ENCODE results near the gene ATP5MG.
"Not testable (repeated sequence)": the region's sequence is repeated elsewhere in the genome, so short reads cannot be mapped to it uniquely, and the experiment has no call there.

ATP5MG gene, protein sequence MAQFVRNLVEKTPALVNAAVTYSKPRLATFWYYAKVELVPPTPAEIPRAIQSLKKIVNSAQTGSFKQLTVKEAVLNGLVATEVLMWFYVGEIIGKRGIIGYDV

DNA sequence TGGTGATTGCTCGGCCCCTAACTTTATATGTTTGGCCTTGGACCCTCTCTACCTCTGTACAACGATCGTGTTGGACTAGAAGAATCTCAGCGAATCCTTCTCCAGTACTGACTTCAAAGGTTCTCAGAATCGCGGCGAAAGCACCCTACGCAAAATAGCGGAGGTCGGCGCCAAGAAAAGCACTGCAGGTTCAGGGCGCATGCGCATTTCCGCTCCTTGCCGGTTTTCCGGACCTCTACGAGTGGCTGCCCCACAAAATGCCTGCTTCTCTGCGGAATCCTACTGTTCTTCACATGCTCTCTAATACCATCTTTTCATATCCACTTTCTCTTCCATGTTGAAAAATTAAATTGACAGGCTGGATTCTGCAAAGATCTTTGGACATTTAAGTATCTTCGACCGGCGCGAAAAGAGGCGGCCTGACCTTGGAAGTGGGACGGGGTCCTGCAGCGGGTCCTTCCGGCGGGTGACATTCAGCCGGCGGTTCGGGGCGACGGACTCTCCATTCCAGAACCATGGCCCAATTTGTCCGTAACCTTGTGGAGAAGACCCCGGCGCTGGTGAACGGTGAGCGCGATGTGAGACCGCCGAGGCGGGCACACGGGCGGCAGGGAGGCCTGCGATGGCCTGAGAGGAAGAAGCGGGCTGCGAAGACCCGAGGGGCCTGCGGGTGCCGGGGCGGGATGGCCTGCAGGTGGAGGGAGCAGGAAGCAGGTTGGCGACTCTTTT, at the start of gene ATP5MG:
Gene ATP5MG, plus strand, starts transcription at position 456 of the 729 bp plus-strand sequence. Its CDS starts 60 bp downstream, at position 516.
- DNase-seq: peak; percentile 92

DNA sequence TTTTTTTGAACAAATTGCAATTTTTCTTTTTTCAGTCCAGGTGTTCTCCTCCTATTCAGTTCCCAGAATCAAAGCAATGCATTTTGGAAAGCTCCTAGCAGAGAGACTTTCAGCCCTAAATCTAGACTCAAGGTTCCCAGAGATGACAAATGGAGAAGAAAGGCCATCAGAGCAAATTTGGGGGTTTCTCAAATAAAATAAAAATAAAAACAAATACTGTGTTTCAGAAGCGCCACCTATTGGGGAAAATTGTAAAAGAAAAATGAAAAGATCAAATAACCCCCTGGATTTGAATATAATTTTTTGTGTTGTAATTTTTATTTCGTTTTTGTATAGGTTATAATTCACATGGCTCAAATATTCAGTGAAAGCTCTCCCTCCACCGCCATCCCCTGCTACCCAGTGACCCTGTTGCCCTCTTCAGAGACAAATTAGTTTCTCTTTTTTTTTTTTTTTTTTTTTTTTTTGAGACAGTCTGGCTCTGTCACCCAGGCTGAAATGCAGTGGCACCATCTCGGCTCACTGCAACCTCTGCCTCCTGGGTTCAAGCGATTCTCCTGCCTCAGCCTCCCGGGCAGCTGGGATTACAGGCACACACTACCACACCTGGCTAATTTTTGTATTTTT, 48.2 kb upstream of the ATP5MG start:
- peak; percentile 9 for DNase-seq

DNA sequence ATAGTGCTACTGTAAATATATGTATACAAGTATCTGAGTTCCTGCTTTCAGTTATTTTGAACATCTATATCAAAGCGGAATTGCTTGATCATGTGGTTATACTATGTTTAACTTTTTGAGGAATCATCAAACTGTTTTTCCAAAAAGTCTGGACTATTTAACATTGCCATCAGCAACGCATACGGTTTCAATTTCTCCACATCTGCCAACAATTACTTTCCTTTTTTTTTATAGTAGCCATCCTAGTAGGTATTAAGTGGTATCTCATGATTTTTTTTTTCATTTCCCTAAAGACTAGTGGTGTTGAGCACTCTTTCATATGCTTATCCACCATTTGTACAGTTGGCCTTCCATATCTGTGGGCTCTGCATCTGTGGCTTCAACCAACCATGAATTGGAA, 43.3 kb upstream of the ATP5MG start:
- DNase-seq: no peak

DNA sequence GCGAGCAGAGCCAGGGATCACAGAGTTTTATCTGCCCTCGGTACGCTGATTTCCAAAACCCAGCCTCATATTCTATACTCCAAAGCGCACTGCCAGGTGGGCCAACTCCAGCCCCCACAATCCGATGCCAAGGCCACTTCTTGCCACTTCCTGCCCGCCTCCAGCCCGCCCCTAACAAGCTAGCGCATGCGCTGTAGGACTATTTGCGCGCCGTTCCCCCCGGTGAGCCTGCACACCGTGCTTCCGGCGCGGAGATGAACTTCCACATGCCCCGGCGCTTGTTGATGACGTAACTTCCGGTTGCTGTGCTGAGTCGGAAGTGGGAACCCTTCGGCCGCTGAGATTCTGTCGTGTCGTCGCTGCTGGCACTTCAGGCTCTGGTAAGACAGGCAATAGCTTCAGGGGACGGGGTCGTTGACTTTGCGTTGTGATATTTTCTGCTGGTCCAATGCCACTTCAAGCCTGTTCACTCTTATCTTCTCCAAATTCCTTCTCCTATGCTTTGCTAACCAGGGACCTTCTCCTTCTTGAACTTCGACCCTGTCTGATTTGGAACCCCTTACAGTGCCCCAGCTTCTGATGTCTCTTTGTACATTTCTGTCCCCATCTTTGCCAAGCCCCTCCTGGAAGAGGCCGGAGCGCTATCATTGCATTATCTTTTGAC, 42.0 kb upstream of the ATP5MG start, which contains the start of gene UBE4A:
Gene UBE4A, plus strand, starts transcription at position 306 of the 664 bp plus-strand sequence. CDS start 5,481 bp downstream, outside the sequence.
- peak; percentile 57 for DNase-seq

DNA sequence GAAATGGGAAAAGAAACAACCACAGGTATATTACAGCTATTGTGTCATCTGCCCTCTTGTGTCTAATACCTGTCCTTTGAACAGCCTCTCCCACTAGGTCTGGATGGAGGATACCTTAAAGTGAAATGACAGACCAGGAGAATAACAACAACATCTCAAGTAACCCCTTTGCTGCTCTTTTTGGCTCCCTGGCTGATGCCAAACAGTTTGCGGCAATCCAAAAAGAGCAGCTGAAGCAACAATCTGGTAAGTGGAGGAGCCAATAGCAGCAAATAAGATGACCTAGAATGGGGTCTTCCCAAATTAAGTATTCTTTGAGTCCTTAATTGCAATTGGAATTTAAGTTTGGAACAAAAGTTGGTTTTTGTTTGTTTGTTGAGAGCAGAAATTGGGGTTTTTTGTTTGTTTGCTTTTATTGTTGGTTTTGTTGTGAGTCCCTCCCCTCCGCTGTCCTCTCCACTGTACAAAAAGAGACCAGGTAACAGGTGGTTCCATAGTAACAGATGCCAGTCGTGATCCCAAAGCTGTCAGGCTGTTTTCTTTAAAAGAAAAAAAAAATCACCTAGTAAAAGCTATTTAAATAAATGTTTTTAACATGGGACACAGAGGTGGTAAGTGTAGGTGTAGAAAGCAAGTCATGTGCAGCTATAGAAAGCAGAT, 36.3 kb upstream of the ATP5MG start:
- DNase-seq: no peak

DNA sequence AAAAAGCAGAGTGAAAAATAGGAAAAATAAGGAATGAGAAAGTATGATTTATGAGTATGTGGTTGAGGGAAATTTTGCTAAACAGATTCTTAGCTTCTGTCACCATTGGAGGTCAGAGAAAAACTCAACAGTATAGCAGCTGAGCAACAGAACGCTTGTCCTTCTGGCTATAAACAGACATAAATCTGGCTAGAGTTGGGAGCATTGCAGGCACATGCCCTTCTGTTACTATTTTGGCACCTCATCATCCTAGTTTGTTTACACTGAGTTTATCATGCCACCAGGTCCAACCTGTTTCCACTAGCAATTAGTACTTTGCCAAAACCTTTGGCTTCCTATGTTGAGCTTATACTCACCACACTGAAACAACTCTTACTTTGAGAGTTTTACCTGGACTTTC, 35.1 kb upstream of the ATP5MG start:
- DNase-seq: no peak

DNA sequence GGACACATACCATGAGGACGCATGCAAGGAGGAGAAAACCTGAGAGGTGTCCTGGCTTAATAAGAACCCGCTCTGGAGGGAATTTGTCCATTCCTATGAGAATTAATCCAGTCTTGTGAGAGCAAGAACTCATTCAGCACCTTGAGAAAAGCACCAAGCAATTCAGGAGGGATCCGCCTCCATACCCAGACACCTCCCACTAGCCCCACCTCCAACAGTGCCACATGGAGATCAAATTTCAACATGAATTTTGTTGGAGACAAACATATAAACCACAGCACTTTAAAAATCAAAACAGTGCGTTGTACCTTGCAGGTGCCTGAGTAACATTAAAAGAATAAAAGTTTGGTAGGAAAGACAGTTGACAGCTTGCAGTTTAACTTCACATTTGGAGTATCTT, 30.6 kb upstream of the ATP5MG start:
- no peak for DNase-seq

DNA sequence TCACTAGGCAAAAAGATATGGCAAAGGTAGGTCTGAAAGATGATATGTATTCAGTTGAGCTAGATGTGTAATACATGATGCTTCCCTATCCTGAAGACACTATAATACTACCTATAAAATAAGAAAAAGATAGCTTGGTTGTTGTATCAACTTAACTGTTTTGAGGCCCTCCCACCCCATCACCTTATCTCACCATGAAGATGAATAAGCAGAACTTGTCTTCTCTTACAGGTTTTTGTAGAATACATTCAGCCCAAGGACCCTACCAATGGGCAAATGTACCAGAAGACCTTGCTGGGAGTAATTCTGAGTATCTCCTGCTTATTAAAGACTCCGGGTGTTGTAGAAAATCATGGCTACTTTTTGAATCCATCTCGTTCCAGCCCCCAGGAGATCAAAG, 28.1 kb upstream of the ATP5MG start:
- DNase-seq: no peak

DNA sequence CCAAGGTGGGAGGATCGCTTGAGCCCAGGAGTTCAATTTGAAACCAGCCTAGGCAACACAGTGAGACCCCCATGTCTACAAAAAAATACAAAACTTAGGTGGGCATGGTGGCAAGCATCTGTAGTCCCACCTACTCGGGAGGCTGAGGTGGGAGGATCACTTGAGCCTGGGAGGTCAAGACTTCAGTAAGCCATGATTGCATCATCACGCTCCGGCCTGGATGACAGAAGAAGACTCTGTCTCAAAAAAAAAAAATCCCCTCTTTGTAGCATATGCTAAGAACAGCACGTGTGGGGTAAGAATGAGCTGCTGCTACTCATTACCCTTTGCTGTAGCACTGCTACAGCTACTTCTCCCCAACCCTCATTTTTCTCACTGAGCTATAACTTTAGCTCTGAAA, 27.5 kb upstream of the ATP5MG start:
- DNase-seq: no peak

DNA sequence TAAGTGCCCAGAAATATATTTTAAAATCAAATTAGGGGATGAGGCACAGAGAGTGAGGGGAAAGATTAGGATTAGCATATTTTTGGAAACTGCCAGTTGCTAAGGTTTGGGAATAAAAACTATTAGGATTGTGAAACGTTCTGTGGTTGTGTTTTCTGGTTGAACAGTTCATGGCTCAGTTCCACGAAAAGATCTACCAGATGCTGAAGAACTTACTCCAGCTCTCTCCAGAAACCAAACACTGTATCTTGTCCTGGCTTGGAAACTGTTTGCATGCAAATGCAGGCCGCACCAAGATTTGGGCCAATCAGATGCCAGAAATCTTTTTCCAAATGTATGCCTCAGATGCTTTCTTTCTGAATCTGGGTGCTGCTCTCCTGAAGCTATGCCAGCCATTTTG, 26.7 kb upstream of the ATP5MG start:
- DNase-seq: no peak

DNA sequence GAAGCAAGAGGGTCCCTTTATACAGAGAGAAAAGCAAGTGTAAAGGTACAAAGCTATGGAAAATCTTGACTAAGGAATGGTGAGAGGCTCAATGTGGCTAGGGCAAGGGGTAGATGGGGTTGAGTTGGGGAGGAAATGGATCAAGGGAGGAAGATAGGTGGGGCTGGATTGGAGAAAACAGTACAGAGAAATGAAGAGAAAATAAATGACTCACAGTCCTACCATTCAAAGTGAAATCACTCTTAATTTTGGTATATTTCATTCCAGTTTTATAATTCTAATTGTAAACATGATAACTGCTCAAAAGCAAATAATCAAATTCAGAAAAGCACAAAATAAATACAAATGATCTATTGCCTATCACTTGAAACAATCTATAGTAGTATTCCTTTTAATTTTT, 25.4 kb upstream of the ATP5MG start:
- DNase-seq: no peak

DNA sequence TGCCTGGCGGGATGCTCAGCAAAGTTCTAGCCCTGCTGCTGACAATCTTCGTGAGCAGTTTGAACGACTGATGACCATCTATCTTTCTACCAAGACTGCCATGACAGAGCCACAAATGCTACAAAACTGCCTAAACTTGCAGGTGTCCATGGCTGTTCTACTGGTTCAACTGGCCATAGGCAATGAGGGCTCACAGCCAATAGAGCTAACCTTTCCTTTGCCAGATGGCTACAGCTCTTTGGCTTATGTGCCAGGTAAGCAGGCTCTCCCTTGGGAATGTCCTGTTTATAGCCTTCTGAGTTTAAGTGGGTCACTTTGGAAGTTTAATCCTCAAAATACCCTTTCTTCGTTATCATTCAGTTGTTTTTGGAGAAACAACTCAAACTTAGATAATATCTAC, 21.9 kb upstream of the ATP5MG start:
- no peak for DNase-seq

DNA sequence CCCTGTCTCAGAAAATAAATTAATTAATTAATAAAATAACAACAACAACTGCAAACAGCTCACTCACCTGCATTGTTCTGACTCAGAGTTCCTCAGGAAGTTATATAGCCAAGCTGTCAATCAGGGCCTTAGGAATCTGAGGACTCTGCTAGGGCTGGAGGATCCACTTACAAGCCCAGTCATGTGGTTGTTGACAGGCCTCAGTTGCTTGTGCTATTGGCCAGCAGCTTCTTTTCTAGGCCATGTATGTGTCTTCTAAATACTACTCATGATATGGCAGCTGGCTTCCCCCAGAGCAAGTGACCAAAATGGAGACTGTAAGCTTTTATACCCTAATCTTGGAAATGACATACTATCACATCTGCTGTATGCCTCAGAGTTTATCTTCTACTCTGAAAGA, 20.8 kb upstream of the ATP5MG start:
- no peak for DNase-seq

DNA sequence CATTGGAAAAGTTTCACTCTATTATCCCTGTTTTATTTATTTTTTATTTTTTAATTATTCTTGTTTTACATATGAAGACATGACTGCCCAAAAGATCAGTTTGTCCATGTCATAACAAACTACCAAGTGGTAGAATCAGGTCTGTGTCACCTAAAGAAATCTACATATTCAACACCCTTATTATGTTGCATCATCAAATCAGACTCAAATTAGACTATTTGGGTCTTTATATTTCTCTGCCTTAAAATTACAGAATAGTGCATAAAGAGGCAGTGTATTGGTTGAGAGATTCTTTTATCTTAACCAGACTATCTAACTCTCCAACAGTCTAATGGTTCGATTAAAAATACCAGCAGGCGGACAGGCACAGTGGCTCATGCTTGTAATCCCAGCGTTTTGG, 18.5 kb upstream of the ATP5MG start:
- no peak for DNase-seq

DNA sequence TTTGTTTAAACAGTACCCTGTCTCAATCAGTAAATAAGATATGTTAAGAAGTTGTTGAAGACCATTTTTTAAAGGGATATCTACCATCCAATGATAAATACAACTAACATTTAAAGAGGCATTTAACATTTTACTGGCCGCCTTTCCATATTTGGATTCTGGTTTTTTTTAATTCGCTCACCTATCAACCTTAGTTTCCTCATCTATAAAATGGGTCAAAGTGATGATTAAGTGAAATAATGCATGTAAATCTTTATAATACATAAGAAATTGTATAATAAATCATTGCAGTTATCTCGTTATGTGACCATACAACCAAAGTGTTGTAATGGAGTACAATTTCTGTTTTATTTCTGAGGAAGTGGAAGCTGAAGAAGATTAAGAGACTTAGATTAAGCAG, 17.7 kb upstream of the ATP5MG start:
- DNase-seq: no peak

DNA sequence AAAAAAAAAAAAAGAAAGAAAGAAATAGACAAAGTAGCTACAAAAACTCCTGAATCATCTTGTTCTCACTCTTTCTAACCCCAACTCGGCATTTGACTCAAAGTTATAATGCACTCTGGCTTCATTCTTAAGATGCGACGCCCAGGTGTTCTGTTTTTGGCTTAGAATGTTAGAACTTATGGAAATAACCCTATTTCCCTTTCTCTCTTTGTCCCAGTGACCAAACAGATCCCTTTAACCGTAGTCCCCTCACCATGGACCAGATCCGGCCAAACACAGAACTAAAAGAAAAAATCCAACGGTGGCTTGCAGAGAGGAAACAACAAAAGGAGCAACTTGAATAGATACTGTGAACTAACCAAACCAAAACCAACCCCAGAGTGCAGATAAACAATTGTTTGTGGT, 5.3 kb upstream of the ATP5MG start:
- DNase-seq: no peak

DNA sequence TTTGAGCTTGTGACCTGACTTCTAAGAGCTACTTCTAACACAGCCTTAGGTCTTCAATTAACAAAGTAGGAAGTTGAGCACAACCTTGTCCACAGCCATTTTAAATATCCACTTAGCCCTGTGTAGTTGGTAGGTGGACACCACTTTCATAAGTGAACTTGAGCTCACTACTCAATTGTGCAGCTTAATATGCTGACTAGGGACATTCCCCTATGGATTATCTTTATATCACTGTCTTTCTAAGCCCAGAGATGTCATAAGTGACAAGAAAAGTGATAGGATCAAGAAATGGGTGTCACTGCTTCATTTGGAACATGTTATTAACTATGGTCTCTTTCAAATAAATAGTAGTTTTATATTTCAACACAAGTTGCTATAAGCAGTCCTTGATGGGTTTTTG, 4.0 kb upstream of the ATP5MG start:
- DNase-seq: no peak

DNA sequence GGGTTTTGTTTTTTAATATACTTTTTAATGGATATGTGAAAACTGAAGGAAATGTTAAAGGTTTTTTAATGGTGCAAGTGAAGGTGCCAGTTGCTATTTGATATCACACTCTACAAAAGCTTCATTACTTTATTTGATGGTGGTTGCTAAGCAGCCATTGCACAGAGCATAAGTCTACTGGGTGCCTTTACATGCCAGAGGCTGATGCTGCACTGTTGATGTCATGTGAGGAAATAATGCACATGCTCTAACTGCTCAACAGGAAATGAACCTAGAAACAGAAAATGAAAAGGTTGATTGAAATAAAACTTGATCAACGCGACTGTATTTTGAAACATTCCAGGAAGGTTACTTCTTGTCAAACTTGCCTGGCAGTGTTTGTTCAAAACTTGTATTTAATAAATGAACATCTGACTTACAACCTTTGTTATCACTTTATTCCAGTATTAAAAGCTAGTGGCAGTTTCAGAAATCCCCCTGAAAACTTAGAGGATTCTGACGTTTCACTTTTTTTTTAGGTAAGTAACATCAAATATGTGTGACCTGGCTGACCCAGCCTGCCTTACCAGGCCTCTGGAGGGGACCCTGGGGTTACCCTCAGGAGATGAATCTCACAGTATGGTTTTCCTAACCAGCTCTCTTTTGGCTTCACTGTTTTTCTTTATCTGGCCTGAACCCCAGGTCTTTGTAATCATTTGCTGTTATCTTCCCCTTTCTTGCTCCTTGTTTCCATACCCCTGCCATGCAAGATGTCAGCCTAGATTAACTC, 2.4 kb upstream of the ATP5MG start:
- no peak for DNase-seq

DNA sequence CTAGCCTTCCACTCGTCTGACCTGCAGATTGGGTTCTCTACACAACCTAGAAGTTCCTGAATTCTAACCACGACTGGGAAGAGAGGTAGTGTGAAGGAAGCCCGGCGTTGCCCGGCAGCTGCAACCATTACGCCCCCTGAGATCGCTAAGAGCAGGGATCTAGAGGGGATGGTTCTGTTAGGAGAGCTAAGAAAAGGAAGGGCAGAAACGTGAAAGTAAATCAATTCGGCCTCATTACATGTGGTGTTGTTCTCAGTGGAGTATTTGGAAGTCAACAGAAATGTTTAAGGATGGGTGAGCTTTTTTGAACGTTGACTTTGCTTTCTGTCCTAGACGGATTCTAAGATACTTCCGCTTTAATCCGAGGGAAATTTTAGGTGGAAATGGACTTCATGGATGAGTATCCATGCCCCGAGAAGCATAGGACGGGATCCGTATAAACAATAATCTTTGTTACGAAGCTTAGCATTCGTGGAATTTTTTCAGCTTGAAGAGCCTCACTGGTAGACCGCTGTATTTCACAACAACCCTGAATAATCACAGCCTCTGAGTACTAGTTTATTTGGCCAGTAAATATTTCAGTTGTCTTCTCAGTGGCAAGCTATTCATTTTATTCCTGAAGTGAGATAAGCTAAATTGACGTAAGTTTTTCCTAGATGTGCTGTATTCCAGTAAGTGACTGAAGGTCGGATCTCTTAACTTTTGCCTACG, 629 bp downstream of the ATP5MG start:
- DNase-seq: peak; percentile 61

DNA sequence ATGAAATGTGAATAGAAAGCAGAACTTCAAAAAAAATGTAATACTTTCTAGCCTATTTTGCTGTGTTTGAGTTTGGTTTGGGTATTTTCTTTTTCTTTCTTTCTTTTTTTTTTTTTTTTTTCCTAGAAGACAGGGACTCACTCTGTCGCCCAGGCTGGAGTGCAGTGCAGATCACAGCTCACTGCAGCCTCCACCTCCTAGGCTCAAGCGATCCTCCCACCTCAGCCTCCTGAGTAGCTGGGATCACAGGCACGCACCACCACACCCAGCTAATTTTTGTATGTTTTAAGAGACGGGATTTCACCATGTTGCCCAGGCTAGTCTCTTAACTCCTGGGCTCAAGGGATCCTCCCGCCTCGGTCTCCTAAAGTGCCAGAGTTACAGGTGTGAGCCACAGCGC, 1.2 kb downstream of the ATP5MG start:
- DNase-seq: not testable (repeated sequence)

DNA sequence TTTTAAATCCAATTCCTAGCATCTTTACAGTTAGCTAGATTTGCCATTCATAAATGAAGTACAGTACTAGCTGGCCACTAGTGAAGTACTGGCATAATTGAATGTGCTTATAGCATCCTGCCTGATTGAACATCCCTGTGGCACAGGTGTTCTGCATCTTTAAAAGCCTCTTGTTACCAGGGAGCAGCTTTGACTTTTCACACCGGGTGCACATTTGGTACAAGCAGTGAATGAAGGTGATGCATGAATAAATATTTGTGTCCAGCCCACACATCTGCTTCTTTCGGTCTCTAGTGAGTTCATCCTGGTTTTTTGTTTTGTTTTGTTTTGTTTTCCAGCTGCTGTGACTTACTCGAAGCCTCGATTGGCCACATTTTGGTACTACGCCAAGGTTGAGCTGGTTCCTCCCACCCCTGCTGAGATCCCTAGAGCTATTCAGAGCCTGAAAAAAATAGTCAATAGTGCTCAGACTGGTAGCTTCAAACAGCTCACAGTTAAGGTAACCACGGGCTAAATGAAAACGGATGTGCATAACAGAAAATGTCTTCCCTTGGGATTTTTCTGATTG, 5.3 kb downstream of the ATP5MG start:
- no peak for DNase-seq
